Endothelial cell of umbilical vein (primary cell): ENCODE data around the gene DEF6. TPM values are rescaled to one million over a fixed set of nuclear protein-coding genes. Genes with fewer than 3 reads are reported as not detected.
"Not testable (repeated sequence)": the region's sequence is repeated elsewhere in the genome, so short reads cannot be mapped to it uniquely, and the experiment has no call there.

Experiments used
- BruUV-seq: library from RNA; stranded (reverse); fragments of 400-500 nt; replicated peaks from 2 replicates; lab custom pipeline; 2021; lab: Mats Ljungman, UMichigan
- CTCF ChIA-PET: fragments of 300-600, 350-600 bp; sonication (Branson Sonifier 250); formaldehyde crosslinking; loops from one replicate; lab custom pipeline; 2021; ENCODE audit warnings: antibody characterized with exemption, inconsistent platforms; lab: Charles Lee
- POLR2A ChIA-PET: fragments of 300-600, 350-600 bp; sonication (Branson Sonifier 250); formaldehyde crosslinking; loops from one replicate; lab custom pipeline; 2021; ENCODE audit warnings: antibody characterized with exemption, inconsistent platforms; lab: Charles Lee
- DNase-seq: peaks from one replicate; pipeline ENCODE4 v3.0.0-alpha.2; 2011; ENCODE audit warnings: low read depth, low spot score
- FAIRE-seq: peaks from 2 replicates; lab custom pipeline; 2011; peaks lifted over from hg19 to GRCh38; lab: Jason Lieb, UNC
- H2AFZ ChIP-seq: 2 replicates; pipeline ENCODE4 v1.6.0; 2012; ENCODE audit warnings: low read depth, low read length, control low read depth, inconsistent platforms
- H3K27ac ChIP-seq: 2 replicates; pipeline ENCODE4 v1.5.1; 2011; ENCODE audit warnings: low read depth, mild to moderate bottlenecking, control low read depth, low read length, moderate library complexity; ENCODE audit not compliant: insufficient read depth
- H3K27me3 ChIP-seq, 2 experiments: 2 replicates each; pipeline versions ENCODE4 v1.6.0 to v1.6.1; 2011; ENCODE audit warnings: low read length in 2 of 2, mixed read lengths in 1 of 2; ENCODE audit not compliant: control insufficient read depth in 2 of 2, insufficient read depth in 2 of 2
- H3K36me3 ChIP-seq, 2 experiments: 2 replicates in 1 of 2; 3 replicates in 1 of 2; pipeline ENCODE4 v1.5.1; 2011; ENCODE audit warnings: low read length in 2 of 2, mild to moderate bottlenecking in 1 of 2, moderate library complexity in 1 of 2; ENCODE audit not compliant: control insufficient read depth in 2 of 2, insufficient read depth in 2 of 2; ENCODE audit errors: extremely low read depth in 1 of 2
- H3K4me1 ChIP-seq: 3 replicates; pipeline ENCODE4 v1.5.1; 2011; ENCODE audit warnings: mild to moderate bottlenecking, low read length; ENCODE audit not compliant: control insufficient read depth, insufficient read depth; ENCODE audit errors: extremely low read depth
- H3K4me2 ChIP-seq: 2 replicates; pipeline ENCODE4 v1.6.1; 2011; ENCODE audit warnings: low read length, control low read depth, mixed read lengths; ENCODE audit not compliant: insufficient read depth
- H3K4me3 ChIP-seq, 3 experiments: fragments of 200-600 bp in 1 of 3; sonication (generic), shearing (Covaris generic) in 1 of 3; replicated peaks in 1 of 3; 2 replicates each; pipeline ENCODE4 v1.5.1; 2011 to 2016; ENCODE audit warnings: control low read depth in 3 of 3, low read length in 3 of 3, mild to moderate bottlenecking in 2 of 3, inconsistent platforms in 1 of 3, low read depth in 1 of 3, moderate library complexity in 1 of 3; ENCODE audit not compliant: insufficient read depth in 1 of 3
- H3K79me2 ChIP-seq: 2 replicates; pipeline ENCODE4 v1.6.0; 2012; ENCODE audit warnings: low read length, inconsistent platforms; ENCODE audit not compliant: control insufficient read depth, insufficient read depth
- H3K9ac ChIP-seq: replicated peaks from 2 replicates; pipeline ENCODE3; 2011; ENCODE audit warnings: low read length, control low read depth; ENCODE audit not compliant: insufficient read depth; ENCODE audit errors: extremely low read depth
- H3K9me1 ChIP-seq: replicated peaks from 3 replicates; pipeline ENCODE4 v1.6.0; 2011; ENCODE audit warnings: mild to moderate bottlenecking, low read length; ENCODE audit not compliant: control insufficient read depth, insufficient read depth; ENCODE audit errors: extremely low read depth
- H3K9me3 ChIP-seq: replicated peaks from 2 replicates; pipeline ENCODE4 v1.5.1; 2012; ENCODE audit warnings: low read length, inconsistent platforms; ENCODE audit not compliant: control insufficient read depth, insufficient read depth
- H4K20me1 ChIP-seq: replicated peaks from 2 replicates; pipeline ENCODE3; 2011; ENCODE audit warnings: mild to moderate bottlenecking, low read length; ENCODE audit not compliant: control insufficient read depth, insufficient read depth; ENCODE audit errors: extremely low read depth
- CTCF ChIP-seq, 2 donors: IDR thresholded peaks; 1 replicate in 1 of 2; 2 replicates in 1 of 2; pipeline ENCODE4 v1.5.1; 2011; ENCODE audit warnings: low read length in 2 of 2, mild to moderate bottlenecking in 2 of 2, moderate library complexity in 2 of 2, control low read depth in 1 of 2, inconsistent platforms in 1 of 2, low read depth in 1 of 2; ENCODE audit not compliant: insufficient read depth in 1 of 2; ENCODE audit errors: extremely low read depth in 1 of 2
- EZH2 ChIP-seq: IDR thresholded peaks from 2 replicates; pipeline ENCODE4 v1.6.1; 2012; ENCODE audit warnings: borderline replicate concordance, low read depth, mild to moderate bottlenecking, moderate library complexity, low read length, inconsistent platforms; ENCODE audit not compliant: severe bottlenecking
- FOS ChIP-seq: IDR thresholded peaks from 2 replicates; pipeline ENCODE4 v1.6.1; 2011; ENCODE audit warnings: mild to moderate bottlenecking, low read length, moderate library complexity, borderline replicate concordance; ENCODE audit not compliant: insufficient read depth
- GATA2 ChIP-seq: IDR thresholded peaks from 2 replicates; pipeline ENCODE4 v1.7.0; 2011; ENCODE audit warnings: low read depth, mild to moderate bottlenecking, moderate library complexity, mixed read lengths, low read length; ENCODE audit not compliant: insufficient read length, insufficient read depth
- JUN ChIP-seq: IDR thresholded peaks from 2 replicates; pipeline ENCODE4 v1.6.1; 2011; ENCODE audit warnings: borderline replicate concordance, low read depth; ENCODE audit not compliant: insufficient read length, insufficient read depth
- MAX ChIP-seq: IDR thresholded peaks from 2 replicates; pipeline ENCODE4 v1.6.1; 2011; ENCODE audit not compliant: insufficient read depth, insufficient read length
- MYC ChIP-seq: IDR thresholded peaks from one replicate; pipeline ENCODE4 v1.6.1; 2011; ENCODE audit warnings: mild to moderate bottlenecking, low read depth, low read length
- POLR2A ChIP-seq: IDR thresholded peaks from 2 replicates; pipeline ENCODE4 v1.6.1; 2012; ENCODE audit warnings: low read depth, mild to moderate bottlenecking, control low read depth, low read length
- POLR2AphosphoS5 ChIP-seq: IDR thresholded peaks from 2 replicates; pipeline ENCODE4 v1.6.1; 2012; ENCODE audit warnings: low read depth, mild to moderate bottlenecking, control low read depth, low read length, moderate library complexity; ENCODE audit not compliant: insufficient read depth
- dilution Hi-C: fragments of 300-500 bp; cut with MboI; formaldehyde crosslinking; loops from one replicate; pipeline ENCODE4 v1.15.0; 2019; ENCODE audit warnings: low sequenced_read_pairs; ENCODE audit not compliant: extremely low pct_ligation_motif_present
- intact Hi-C: fragments of 100-400 bp; cut with micrococcal nuclease; formaldehyde crosslinking; loops from one replicate; pipeline ENCODE4 v1.10.0; 2022
- polyA plus RNA-seq, 4 experiments: library from polyadenylated mRNA; depleted of rRNA in 3 of 4; stranded (reverse) in 3 of 4; unstranded in 1 of 4; fragments of >200 nt; gene quantifications; 2 replicates each; pipeline versions ENCODE4 v1.2.1 to v1.2.3, GENCODE V29; 2011 to 2012; ENCODE audit warnings: missing spikeins in 1 of 4
- total RNA-seq: library from RNA; stranded (reverse); gene quantifications from 2 replicates; pipeline ENCODE4 v1.2.3, GENCODE V29; 2021

DEF6 gene
- total and polyA plus RNA-seq, 2 donors (not counting 3 experiments of a cell fraction or from before 2014, with no cell fraction given): 0.59 to 0.77 TPM

- FAIRE-seq (no peak), DNase-seq (no peak)
- Histone ChIP-seq H3K79me2 (no peaks in the 10 kb centered on the region), H3K9me3 (no peaks in the 10 kb centered on the region), H3K27ac (no peak overlapping the region), H3K4me2 (no peak overlapping the region), H3K27me3 (no peaks in the 10 kb centered on the region), H2AFZ (no peak overlapping the region), H3K9ac (no peak overlapping the region), H3K4me1 (peaks cover 7% of the 10 kb centered on the region), H3K4me3 (no peak overlapping the region), H3K9me1 (no peaks in the 10 kb centered on the region), H3K36me3 (no peaks in the 10 kb centered on the region), H4K20me1 (no peaks in the 10 kb centered on the region)
- no TSS peak for BruUV-seq
- intact Hi-C loops: no loop called here
- ChIA-PET POLR2A (no interaction called here), CTCF (interaction anchor here (0.8 kb wide), 1 partner anchor 217 kb away, joined by 3 read pairs; no protein-coding TSS in a partner anchor)
- TF ChIP-seq POLR2A (no peak), MYC (no peak), MAX (no peak), JUN (no peak), POLR2AphosphoS5 (no peak), CTCF (IDR thresholded peaks at IDR 0.05; ENCODE audit: extremely low read depth in 1 of 2, insufficient read depth in 1 of 2, low read depth in 1 of 2, low read length in 2 of 2) (no peak), GATA2 (no peak), FOS (no peak), EZH2 (no peak)
- dilution Hi-C loops: no loop called here
Measured at GRCh38 chr6:35305117-35305516, 7.5 kb downstream of the DEF6 start.

GRCh38 chr6:35307138-35307537, 9.5 kb downstream of the DEF6 start:
- CTCF ChIA-PET: not testable (repeated sequence)

GRCh38 chr6:35308543-35308942, 10.9 kb downstream of the DEF6 start:
- H3K27ac ChIP-seq, intact Hi-C loops, H3K79me2 ChIP-seq, H3K4me2 ChIP-seq, H3K9me3 ChIP-seq, FAIRE-seq, H2AFZ ChIP-seq, POLR2A ChIA-PET, DNase-seq, H4K20me1 ChIP-seq, H3K4me1 ChIP-seq, H3K36me3 ChIP-seq, H3K4me3 ChIP-seq, dilution Hi-C loops, H3K27me3 ChIP-seq, H3K9ac ChIP-seq, H3K9me1 ChIP-seq, BruUV-seq: not testable (repeated sequence)
- CTCF ChIA-PET: interaction anchor here (1.4 kb wide), 1 partner anchor 11 kb away, joined by 5 read pairs; the partner anchor contains the start of gene DEF6

More at GRCh38 chr6:35307138-35307537, 9.5 kb downstream of the DEF6 start:
- dilution Hi-C loops, H3K4me3 ChIP-seq, DNase-seq, intact Hi-C loops, H3K27me3 ChIP-seq, H3K4me2 ChIP-seq, H3K36me3 ChIP-seq, POLR2A ChIA-PET, H3K9me3 ChIP-seq, H4K20me1 ChIP-seq, H3K27ac ChIP-seq, H3K9ac ChIP-seq, H3K9me1 ChIP-seq, FAIRE-seq, BruUV-seq, H2AFZ ChIP-seq, H3K79me2 ChIP-seq: not testable (repeated sequence)
- H3K4me1 ChIP-seq: peaks cover 12% of the 10 kb centered on the region
